ENCODE data around the gene DDX47.
"Not testable (repeated sequence)": the region's sequence is repeated elsewhere in the genome, so short reads cannot be mapped to it uniquely, and the experiment has no call there.

The DDX47 gene

GRCh38 chr12:12840580-12840899 lies 27.4 kb downstream of the DDX47 start:
- no peak for TF ChIP-seq EZH2phosphoT487 (IDR thresholded peaks at IDR 0.05; ENCODE audit: borderline replicate concordance)
- TF ChIP-seq, protein P1, sequence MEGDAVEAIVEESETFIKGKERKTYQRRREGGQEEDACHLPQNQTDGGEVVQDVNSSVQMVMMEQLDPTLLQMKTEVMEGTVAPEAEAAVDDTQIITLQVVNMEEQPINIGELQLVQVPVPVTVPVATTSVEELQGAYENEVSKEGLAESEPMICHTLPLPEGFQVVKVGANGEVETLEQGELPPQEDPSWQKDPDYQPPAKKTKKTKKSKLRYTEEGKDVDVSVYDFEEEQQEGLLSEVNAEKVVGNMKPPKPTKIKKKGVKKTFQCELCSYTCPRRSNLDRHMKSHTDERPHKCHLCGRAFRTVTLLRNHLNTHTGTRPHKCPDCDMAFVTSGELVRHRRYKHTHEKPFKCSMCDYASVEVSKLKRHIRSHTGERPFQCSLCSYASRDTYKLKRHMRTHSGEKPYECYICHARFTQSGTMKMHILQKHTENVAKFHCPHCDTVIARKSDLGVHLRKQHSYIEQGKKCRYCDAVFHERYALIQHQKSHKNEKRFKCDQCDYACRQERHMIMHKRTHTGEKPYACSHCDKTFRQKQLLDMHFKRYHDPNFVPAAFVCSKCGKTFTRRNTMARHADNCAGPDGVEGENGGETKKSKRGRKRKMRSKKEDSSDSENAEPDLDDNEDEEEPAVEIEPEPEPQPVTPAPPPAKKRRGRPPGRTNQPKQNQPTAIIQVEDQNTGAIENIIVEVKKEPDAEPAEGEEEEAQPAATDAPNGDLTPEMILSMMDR (conservative IDR thresholded peaks at IDR 0.05; ENCODE audit: low read length), result no peak
- H3K4me3 ChIP-seq (ENCODE audit: low read length, poor library complexity, severe bottlenecking), result no peak overlapping the region
- no peaks in the 10 kb centered on the region for H4K20me1 ChIP-seq (ENCODE audit: insufficient read depth, low read length, poor library complexity, severe bottlenecking)
- H3K36me3 ChIP-seq (ENCODE audit: insufficient read depth, low read length), result no peaks in the 10 kb centered on the region
- no peak overlapping the region for H2AFZ ChIP-seq (ENCODE audit: low read length)
- H3K9me2 ChIP-seq (replicated peaks; ENCODE audit: low read depth, low read length), result no peaks in the 10 kb centered on the region
- H3K27me3 ChIP-seq (ENCODE audit: insufficient read depth, low read length, poor library complexity, severe bottlenecking), result no peaks in the 10 kb centered on the region
- no peaks in the 10 kb centered on the region for H3F3A ChIP-seq (ENCODE audit: low read depth)
- H3K4me1 ChIP-seq (ENCODE audit: insufficient read depth, low read length, poor library complexity, severe bottlenecking), result peaks cover 5% of the 10 kb centered on the region
- H3K9me3 ChIP-seq (ENCODE audit: insufficient read depth, low read depth, low read length), result no peaks in the 10 kb centered on the region
- no peak overlapping the region for H3K4me2 ChIP-seq (ENCODE audit: low read depth, low read length, poor library complexity, severe bottlenecking)
- no peaks in the 10 kb centered on the region for H3K79me2 ChIP-seq (ENCODE audit: insufficient read depth, low read length)
- no peak overlapping the region for H3K9ac ChIP-seq (ENCODE audit: low read depth, low read length, poor library complexity, severe bottlenecking)

GRCh38 chr12:12841428-12841827 lies 28.3 kb downstream of the DDX47 start:
- H3K79me2 ChIP-seq (ENCODE audit: insufficient read depth, low read length); H3K9me3 ChIP-seq (ENCODE audit: insufficient read depth, low read depth, low read length); H3K4me1 ChIP-seq (ENCODE audit: insufficient read depth, low read length, poor library complexity, severe bottlenecking); H3K36me3 ChIP-seq (ENCODE audit: insufficient read depth, low read length); H4K20me1 ChIP-seq (ENCODE audit: insufficient read depth, low read length, poor library complexity, severe bottlenecking); H3K9me2 ChIP-seq (replicated peaks; ENCODE audit: low read depth, low read length); H3K4me3 ChIP-seq (ENCODE audit: low read length, poor library complexity, severe bottlenecking); H3K4me2 ChIP-seq (ENCODE audit: low read depth, low read length, poor library complexity, severe bottlenecking); H3F3A ChIP-seq (ENCODE audit: low read depth); H3K27me3 ChIP-seq (ENCODE audit: insufficient read depth, low read length, poor library complexity, severe bottlenecking); H2AFZ ChIP-seq (ENCODE audit: low read length); H3K9ac ChIP-seq (ENCODE audit: low read depth, low read length, poor library complexity, severe bottlenecking): not testable (repeated sequence)

- no peak overlapping the region for H3K4me2 ChIP-seq (ENCODE audit: low read depth, low read length, poor library complexity, severe bottlenecking)
- no peaks in the 10 kb centered on the region for H3K27me3 ChIP-seq (ENCODE audit: insufficient read depth, low read length, poor library complexity, severe bottlenecking)
- H3K79me2 ChIP-seq (ENCODE audit: insufficient read depth, low read length), result no peaks in the 10 kb centered on the region
- no peaks in the 10 kb centered on the region for H3F3A ChIP-seq (ENCODE audit: low read depth)
- H2AFZ ChIP-seq (ENCODE audit: low read length), result no peak overlapping the region
- H3K9me2 ChIP-seq (replicated peaks; ENCODE audit: low read depth, low read length), result no peaks in the 10 kb centered on the region
- no peaks in the 10 kb centered on the region for H3K36me3 ChIP-seq (ENCODE audit: insufficient read depth, low read length)
- H3K9me3 ChIP-seq (ENCODE audit: insufficient read depth, low read depth, low read length), result no peaks in the 10 kb centered on the region
- TF ChIP-seq EZH2phosphoT487 (IDR thresholded peaks at IDR 0.05; ENCODE audit: borderline replicate concordance), result no peak
- TF ChIP-seq, protein P1 (conservative IDR thresholded peaks at IDR 0.05; ENCODE audit: low read length), result no peak
- no peaks in the 10 kb centered on the region for H4K20me1 ChIP-seq (ENCODE audit: insufficient read depth, low read length, poor library complexity, severe bottlenecking)
- no peak overlapping the region for H3K4me3 ChIP-seq (ENCODE audit: low read length, poor library complexity, severe bottlenecking)
- H3K9ac ChIP-seq (ENCODE audit: low read depth, low read length, poor library complexity, severe bottlenecking), result no peak overlapping the region
- H3K4me1 ChIP-seq (ENCODE audit: insufficient read depth, low read length, poor library complexity, severe bottlenecking), result peaks cover 4% of the 10 kb centered on the region
Measured at GRCh38 chr12:12845794-12846243, 32.7 kb downstream of the DDX47 start.

GRCh38 chr12:12846780-12847179 lies 33.6 kb downstream of the DDX47 start:
- not testable (repeated sequence) for H3K79me2 ChIP-seq (ENCODE audit: insufficient read depth, low read length); H3F3A ChIP-seq (ENCODE audit: low read depth); H3K4me3 ChIP-seq (ENCODE audit: low read length, poor library complexity, severe bottlenecking); H3K36me3 ChIP-seq (ENCODE audit: insufficient read depth, low read length); H3K9ac ChIP-seq (ENCODE audit: low read depth, low read length, poor library complexity, severe bottlenecking); H3K27me3 ChIP-seq (ENCODE audit: insufficient read depth, low read length, poor library complexity, severe bottlenecking); H4K20me1 ChIP-seq (ENCODE audit: insufficient read depth, low read length, poor library complexity, severe bottlenecking); H3K9me2 ChIP-seq (replicated peaks; ENCODE audit: low read depth, low read length); H2AFZ ChIP-seq (ENCODE audit: low read length); H3K9me3 ChIP-seq (ENCODE audit: insufficient read depth, low read depth, low read length); H3K4me2 ChIP-seq (ENCODE audit: low read depth, low read length, poor library complexity, severe bottlenecking); H3K4me1 ChIP-seq (ENCODE audit: insufficient read depth, low read length, poor library complexity, severe bottlenecking)
